Cardiac septum (tissue), 1 donor: ENCODE results near the gene GPR83. TPM values are rescaled to one million over a fixed set of nuclear protein-coding genes. Genes with fewer than 3 reads are reported as not detected.
"Not testable (repeated sequence)": the region's sequence is repeated elsewhere in the genome, so short reads cannot be mapped to it uniquely, and the experiment has no call there.

Source experiments
- DNase-seq: peaks from one replicate; pipeline ENCODE4 v3.0.0-alpha.2; 2020; ENCODE audit warnings: low spot score
- intact Hi-C: fragments of 100-400 bp; cut with DNase I; formaldehyde crosslinking; loops from one replicate; pipeline ENCODE4 v1.14.0; 2022
- total RNA-seq: library from RNA; stranded (reverse); fragmentation: NEBNext Ultra II Directional; extraction: Animal tissue kit (Norgen Biotek cat#: 25700); gene quantifications from one replicate; pipeline ENCODE4 v1.2.1, GENCODE V29; 2021
- donor health status: DM: no; HTN: no; CAD: no.

The GPR83 gene
- total RNA-seq, 1 donor from 2014 or later, result not detected

- intact Hi-C loops, DNase-seq: not testable (repeated sequence)
Measured at GRCh38 chr11:94391937-94392336, 9.3 kb downstream of the GPR83 start.

GRCh38 chr11:94379613-94380012 is 21.6 kb downstream of the GPR83 start:
- no peak for DNase-seq
- intact Hi-C loops, result no loop called here

- no peak for DNase-seq
- intact Hi-C loops, result no loop called here
Measured at GRCh38 chr11:94376841-94377240, 24.4 kb downstream of the GPR83 start.

GRCh38 chr11:94370576-94370975 is 30.6 kb downstream of the GPR83 start:
- DNase-seq, intact Hi-C loops: not testable (repeated sequence)

- intact Hi-C loops, DNase-seq: not testable (repeated sequence)
Measured at GRCh38 chr11:94350850-94351563, 50.2 kb downstream of the GPR83 start.

GRCh38 chr11:94346311-94346710 is 54.9 kb downstream of the GPR83 start:
- DNase-seq, intact Hi-C loops: not testable (repeated sequence)

- no peak for DNase-seq
- intact Hi-C loops, result no loop called here
Measured at GRCh38 chr11:94343495-94343894, 57.7 kb downstream of the GPR83 start.

- intact Hi-C loops, result no loop called here
- DNase-seq, result no peak
Measured at GRCh38 chr11:94342250-94342649, 59.0 kb downstream of the GPR83 start.

GRCh38 chr11:94338651-94339050 is 62.6 kb downstream of the GPR83 start:
- intact Hi-C loops, result no loop called here

GRCh38 chr11:94336033-94336432 is 65.2 kb downstream of the GPR83 start:
- intact Hi-C loops, result no loop called here
- no peak for DNase-seq

More at GRCh38 chr11:94338651-94339050, 62.6 kb downstream of the GPR83 start:
- no peak for DNase-seq

- intact Hi-C loops, result no loop called here
- no peak for DNase-seq
Measured at GRCh38 chr11:94332814-94333213, 68.4 kb downstream of the GPR83 start.

- no peak for DNase-seq
Measured at GRCh38 chr11:94330789-94331188, 70.4 kb downstream of the GPR83 start.

GRCh38 chr11:94329501-94329900 is 71.7 kb downstream of the GPR83 start:
- no peak for DNase-seq
- intact Hi-C loops, result no loop called here

More at GRCh38 chr11:94330789-94331188, 70.4 kb downstream of the GPR83 start:
- intact Hi-C loops, result no loop called here

GRCh38 chr11:94328587-94329080 is 72.6 kb downstream of the GPR83 start:
- no peak for DNase-seq
- intact Hi-C loops, result no loop called here

Other genes starting within 250 kb of the GPR83 start
- not detected for gene IZUMO1R, start 96.8 kb downstream of the GPR83 start, total RNA-seq
- gene MRE11, start 92.4 kb upstream of the GPR83 start, total RNA-seq, result 8.7 TPM
- gene ANKRD49, start 92.6 kb upstream of the GPR83 start, total RNA-seq, result 6.4 TPM
- not detected for gene C11orf97, start 111.0 kb upstream of the GPR83 start, total RNA-seq
- 2.4 TPM for gene FUT4, start 142.5 kb upstream of the GPR83 start, total RNA-seq
- 1.8 TPM for gene PIWIL4, start 165.9 kb upstream of the GPR83 start, total RNA-seq